ENCODE data around the gene NEU1. TPM values are rescaled to one million over a fixed set of nuclear protein-coding genes. Genes with fewer than 3 reads are reported as not detected.
"Not testable (repeated sequence)": the region's sequence is repeated elsewhere in the genome, so short reads cannot be mapped to it uniquely, and the experiment has no call there.

NEU1 gene
- total RNA-seq, 1 donor from 2014 or later: 21.6 TPM

DNA sequence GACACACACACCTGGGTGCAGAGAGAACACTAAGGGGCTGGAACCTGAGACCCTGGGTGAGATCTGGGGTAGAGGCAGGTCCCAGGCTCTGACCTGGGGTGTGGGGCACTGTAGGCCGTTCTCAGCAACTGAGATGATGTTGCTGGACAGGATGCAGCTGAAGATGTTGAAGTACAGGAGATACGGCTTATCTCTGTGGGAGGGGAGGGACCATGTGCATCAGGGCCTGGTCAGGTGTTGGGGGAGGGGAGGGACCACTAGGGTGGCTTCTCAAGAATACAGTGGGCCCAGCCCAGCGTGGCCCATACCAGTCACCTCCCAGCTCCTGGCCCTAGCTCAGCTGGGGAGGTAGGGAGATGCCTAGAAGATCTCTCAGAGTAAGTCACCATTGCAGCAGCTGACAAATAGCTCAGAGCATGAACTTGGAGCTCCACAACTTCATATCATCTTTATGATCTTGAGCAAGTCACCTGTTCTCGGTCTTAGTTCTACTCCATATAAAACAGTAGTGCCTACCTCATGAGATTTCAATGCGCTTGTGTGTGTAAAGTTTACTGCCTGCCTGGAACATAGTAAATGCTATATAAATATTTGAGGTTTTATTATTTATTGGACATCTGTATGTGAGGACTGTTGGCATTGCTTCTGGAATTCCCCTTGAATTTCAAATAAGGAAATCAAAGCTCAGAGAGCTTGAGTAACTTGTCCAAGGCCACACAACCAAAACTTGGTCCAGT, 12.4 kb upstream of the NEU1 start:
- H3K4me3 ChIP-seq: no peak overlapping the region
- no peaks in the 10 kb centered on the region for H3K9me3 ChIP-seq
- no peaks in the 10 kb centered on the region for H3K4me1 ChIP-seq
- no peaks in the 10 kb centered on the region for H3K27me3 ChIP-seq
- intact Hi-C loops (cut with DNase I): no loop called here
- H3K27ac ChIP-seq: no peak overlapping the region
- TF ChIP-seq, protein P1, sequence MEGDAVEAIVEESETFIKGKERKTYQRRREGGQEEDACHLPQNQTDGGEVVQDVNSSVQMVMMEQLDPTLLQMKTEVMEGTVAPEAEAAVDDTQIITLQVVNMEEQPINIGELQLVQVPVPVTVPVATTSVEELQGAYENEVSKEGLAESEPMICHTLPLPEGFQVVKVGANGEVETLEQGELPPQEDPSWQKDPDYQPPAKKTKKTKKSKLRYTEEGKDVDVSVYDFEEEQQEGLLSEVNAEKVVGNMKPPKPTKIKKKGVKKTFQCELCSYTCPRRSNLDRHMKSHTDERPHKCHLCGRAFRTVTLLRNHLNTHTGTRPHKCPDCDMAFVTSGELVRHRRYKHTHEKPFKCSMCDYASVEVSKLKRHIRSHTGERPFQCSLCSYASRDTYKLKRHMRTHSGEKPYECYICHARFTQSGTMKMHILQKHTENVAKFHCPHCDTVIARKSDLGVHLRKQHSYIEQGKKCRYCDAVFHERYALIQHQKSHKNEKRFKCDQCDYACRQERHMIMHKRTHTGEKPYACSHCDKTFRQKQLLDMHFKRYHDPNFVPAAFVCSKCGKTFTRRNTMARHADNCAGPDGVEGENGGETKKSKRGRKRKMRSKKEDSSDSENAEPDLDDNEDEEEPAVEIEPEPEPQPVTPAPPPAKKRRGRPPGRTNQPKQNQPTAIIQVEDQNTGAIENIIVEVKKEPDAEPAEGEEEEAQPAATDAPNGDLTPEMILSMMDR (IDR thresholded peaks at IDR 0.05): no peak
- H3K36me3 ChIP-seq: peaks cover 0 to 6% of the 10 kb centered on the region in 2 donors
- DNase-seq (ENCODE audit: low spot score in 2 of 2): no peak

DNA sequence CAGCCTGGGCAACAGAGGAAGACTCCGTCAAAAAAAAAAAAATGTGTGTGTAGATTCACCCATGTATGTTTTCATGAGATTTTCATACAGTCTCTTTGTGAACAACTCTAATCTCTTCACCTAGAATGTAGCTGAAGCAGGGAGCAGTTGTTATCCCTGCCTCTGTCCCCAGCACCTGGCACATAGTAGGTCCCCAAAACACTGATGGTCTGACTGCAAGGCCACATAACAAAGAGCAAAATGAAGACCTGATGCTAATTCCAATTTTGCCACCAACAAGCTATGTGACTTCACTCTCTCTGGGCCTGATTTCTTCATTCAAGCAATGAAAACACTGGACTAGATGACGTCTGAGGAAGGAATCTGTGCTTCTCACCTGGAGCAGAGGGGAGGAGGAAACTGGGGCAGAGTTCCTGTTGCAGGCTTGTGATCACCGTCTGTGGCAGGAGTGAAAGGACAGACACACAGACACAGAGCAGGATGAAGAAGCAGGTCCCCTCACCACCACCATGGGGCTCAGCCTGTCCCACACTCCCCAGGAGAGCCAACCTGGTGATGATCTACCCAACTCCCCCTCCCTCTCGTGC, 11.6 kb upstream of the NEU1 start:
- Histone ChIP-seq H3K27me3 (no peaks in the 10 kb centered on the region), H3K36me3 (no peaks in the 10 kb centered on the region), H3K27ac (no peak overlapping the region), H3K4me1 (no peaks in the 10 kb centered on the region), H3K4me3 (no peak overlapping the region), H3K9me3 (no peaks in the 10 kb centered on the region)
- no peak for DNase-seq (ENCODE audit: low spot score in 2 of 2)
- intact Hi-C loops (cut with DNase I): no loop called here
- TF ChIP-seq, protein P1 (IDR thresholded peaks at IDR 0.05): no peak

DNA sequence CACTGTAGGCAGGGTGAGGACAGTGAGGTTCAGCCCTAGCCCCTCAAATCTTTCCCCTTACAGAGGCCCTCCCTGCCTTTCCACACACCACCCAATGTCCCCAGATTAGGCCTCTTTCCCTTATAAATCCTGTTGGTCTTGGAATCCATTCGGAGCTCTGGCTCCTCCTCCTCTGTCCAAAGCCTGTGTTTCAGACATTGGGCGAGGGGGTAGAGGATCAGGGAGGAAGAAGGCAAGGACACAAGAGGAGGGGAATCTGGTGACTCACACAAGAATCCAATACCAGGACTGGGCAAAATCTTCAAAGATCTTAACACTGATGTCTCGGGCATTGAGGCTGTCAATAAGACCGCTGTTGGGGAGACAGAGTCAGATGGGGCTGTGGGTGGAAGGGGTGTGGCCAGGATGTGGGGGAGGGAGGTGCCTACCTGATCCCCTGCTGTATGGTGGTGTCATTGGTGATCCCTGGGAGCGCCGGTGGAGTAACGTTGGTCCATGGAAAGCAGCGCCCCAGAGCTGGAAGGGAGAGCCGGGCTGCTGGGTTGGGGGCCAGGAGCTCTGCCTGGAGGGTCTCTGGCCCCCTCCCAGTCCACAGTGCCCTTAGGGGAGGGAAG, 8.5 kb upstream of the NEU1 start:
- Histone ChIP-seq H3K9me3 (no peaks in the 10 kb centered on the region), H3K4me3 (no peak overlapping the region), H3K27ac (no peak overlapping the region), H3K4me1 (no peaks in the 10 kb centered on the region), H3K36me3 (no peaks in the 10 kb centered on the region), H3K27me3 (no peaks in the 10 kb centered on the region)
- intact Hi-C loops (cut with DNase I): no loop called here
- DNase-seq (ENCODE audit: low spot score in 2 of 2): no peak
- TF ChIP-seq, protein P1 (IDR thresholded peaks at IDR 0.05): no peak

DNA sequence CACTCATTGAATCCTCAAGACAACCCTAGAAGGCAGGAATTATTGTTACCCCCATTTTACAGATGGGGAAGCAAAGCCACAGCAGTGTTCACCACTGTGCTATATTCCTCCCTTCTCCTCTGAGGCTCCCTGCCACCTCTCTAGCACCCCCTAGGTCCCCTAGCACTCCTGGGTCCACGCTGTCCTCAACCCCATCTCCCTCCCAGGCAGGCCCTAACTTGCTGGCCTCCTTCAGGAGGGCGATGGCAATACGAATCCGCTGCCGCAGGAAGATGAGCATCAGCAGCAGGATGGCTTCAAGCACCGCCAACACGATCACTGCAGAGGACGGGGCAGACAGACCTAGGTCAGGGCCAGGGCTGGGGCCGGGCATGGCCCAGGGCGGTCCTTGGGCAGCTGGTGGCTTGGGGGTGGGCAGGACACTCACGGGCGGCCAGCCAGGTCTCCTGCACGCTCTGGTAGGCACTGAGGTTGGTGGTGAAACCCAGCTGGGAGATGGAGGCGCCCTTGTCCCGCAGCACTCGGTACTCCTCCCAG, 7.8 kb upstream of the NEU1 start:
- TF ChIP-seq, protein P1 (IDR thresholded peaks at IDR 0.05): no peak
- Histone ChIP-seq H3K4me1 (no peaks in the 10 kb centered on the region), H3K27me3 (no peaks in the 10 kb centered on the region), H3K36me3 (no peaks in the 10 kb centered on the region), H3K4me3 (no peak overlapping the region), H3K27ac (no peak overlapping the region), H3K9me3 (no peaks in the 10 kb centered on the region)
- DNase-seq (ENCODE audit: low spot score in 2 of 2): no peak
- intact Hi-C loops (cut with DNase I): no loop called here

DNA sequence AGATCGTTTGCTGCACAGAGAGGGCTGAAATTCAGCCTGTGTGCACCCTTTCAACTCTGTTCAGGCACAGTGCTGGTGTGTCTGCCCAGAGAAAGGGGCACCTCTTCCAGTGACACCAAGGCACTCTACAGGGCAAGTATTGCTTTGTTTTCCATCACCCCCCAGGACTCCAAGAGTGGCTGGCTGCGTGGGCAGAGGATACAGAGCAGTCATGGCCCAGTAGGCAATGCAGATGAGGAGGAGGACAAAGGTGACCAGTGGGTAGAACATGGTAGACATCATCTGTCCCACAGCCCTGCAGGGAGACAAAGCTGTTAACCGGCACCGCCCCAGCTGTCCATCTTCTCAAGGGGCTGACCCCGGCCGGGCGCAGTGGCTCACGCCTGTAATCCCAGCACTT, 6.7 kb upstream of the NEU1 start:
- H3K27me3 ChIP-seq: no peaks in the 10 kb centered on the region
- H3K9me3 ChIP-seq: no peaks in the 10 kb centered on the region
- TF ChIP-seq, protein P1 (IDR thresholded peaks at IDR 0.05): no peak
- H3K4me1 ChIP-seq: no peaks in the 10 kb centered on the region
- DNase-seq (ENCODE audit: low spot score in 2 of 2): no peak
- intact Hi-C loops (cut with DNase I): no loop called here
- H3K27ac ChIP-seq: no peak overlapping the region
- no peak overlapping the region for H3K4me3 ChIP-seq
- H3K36me3 ChIP-seq: no peaks in the 10 kb centered on the region

DNA sequence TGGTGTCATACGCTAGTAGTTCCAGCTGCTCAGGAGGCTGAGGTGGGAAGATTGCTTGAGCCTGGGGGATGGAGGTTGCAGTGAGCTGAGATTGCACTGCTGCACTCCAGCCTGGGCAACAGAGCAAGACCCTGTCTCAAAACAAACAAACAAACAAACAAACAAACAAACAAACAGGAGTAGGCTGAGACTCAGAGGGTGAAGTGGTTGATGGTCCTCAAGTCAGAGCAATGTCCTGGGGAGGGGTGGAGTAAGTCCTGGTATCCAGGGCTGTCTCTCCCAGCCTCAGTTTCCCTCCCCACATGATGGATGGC, 6.0 kb upstream of the NEU1 start:
- H3K4me3 ChIP-seq; DNase-seq (ENCODE audit: low spot score in 2 of 2); H3K36me3 ChIP-seq; H3K9me3 ChIP-seq; intact Hi-C loops (cut with DNase I); H3K27ac ChIP-seq; H3K27me3 ChIP-seq; H3K4me1 ChIP-seq: not testable (repeated sequence)

Data from ascending aorta (tissue), 2 donors.